Measurements from ENCODE around the gene SPRED3. TPM values are rescaled to one million over a fixed set of nuclear protein-coding genes. Genes with fewer than 3 reads are reported as not detected.

The SPRED3 gene
- total and polyA plus RNA-seq, 7 experiments from 2014 or later, result 0.12 to 2.9 (median 2.6) TPM

DNA sequence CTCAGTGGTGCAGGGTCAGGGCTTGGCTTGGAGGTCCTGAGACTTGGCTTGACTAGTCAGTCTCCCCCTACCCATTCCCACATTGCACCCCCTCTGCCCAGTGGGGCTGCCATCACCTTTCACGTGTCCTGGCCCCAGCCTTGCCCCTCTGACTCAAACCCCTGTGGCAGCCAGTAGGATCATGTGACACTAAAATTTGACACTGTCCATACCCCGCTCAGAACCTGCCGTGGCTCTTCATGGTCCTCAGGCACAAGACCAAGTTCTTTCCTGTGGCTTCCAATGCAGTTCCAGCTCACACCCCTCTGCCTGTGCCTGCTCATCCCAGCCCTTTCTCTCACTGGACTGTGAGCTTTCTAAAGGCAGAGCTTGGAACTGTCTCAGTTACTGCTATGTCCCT, 11.9 kb upstream of the SPRED3 start:
- Mint-ChIP-seq H3K4me1 (peaks cover 17 to 35% (median 29%) of the 10 kb centered on the region in 7 donors), H3K27me3 (peaks cover 0 to 4% (median 0%) of the 10 kb centered on the region in 5 donors), H3K27ac (peak overlapping the region in 6 of 9 donors; percentile 21 to 74 (median 41)), H3K9me3 (peaks cover 0 to 2% (median 0%) of the 10 kb centered on the region in 11 donors), H3K36me3 (peaks cover 3 to 38% (median 33%) of the 10 kb centered on the region in 5 donors), H3K4me3 (peak overlapping the region; percentile 17 to 100 (median 97))
- no peak for DNase-seq
- ChIA-PET POLR2A (interaction anchor here (0.7 to 3.6 kb wide), 7 partner anchors 9 to 518 kb away, joined by 3 to 40 read pairs (median 5); partner anchors contain the start of genes FAM98C and GGN), CTCF (interaction anchor here (0.6 to 1.4 kb wide), 2 partner anchors 26 to 258 kb away, joined by 4 to 5 read pairs; partner anchors contain the start of gene FAM98C)
- Histone ChIP-seq H3K4me3 (ENCODE audit: low read length) (no peak overlapping the region), H3K36me3 (ENCODE audit: control insufficient read depth in 2 of 3, insufficient read depth in 3 of 3, low read length in 3 of 3) (peaks cover 13 to 49% (median 26%) of the 10 kb centered on the region in 3 experiments), H3K27ac (ENCODE audit: low read depth, low read length) (no peak overlapping the region), H3K27me3 (ENCODE audit: control insufficient read depth in 2 of 2, insufficient read depth in 2 of 2, low read length in 2 of 2) (peaks cover 0 to 3% of the 10 kb centered on the region in 2 donors), H3K9me3 (ENCODE audit: control insufficient read depth in 2 of 3, low read length in 3 of 3) (no peaks in the 10 kb centered on the region), H3K4me1 (ENCODE audit: control insufficient read depth in 2 of 2, insufficient read depth in 2 of 2, low read length in 2 of 2) (peaks cover 17 to 19% of the 10 kb centered on the region in 2 donors)
- ATAC-seq, result no peak
- intact Hi-C loops (cut with micrococcal nuclease), result no loop called here

GRCh38 chr19:38377052-38377451, 11.4 kb upstream of the SPRED3 start:
- DNase-seq (no peak), ATAC-seq (no peak)
- intact Hi-C loops (cut with micrococcal nuclease), result no loop called here
- Mint-ChIP-seq H3K27me3 (peaks cover 0 to 4% (median 0%) of the 10 kb centered on the region in 5 donors), H3K36me3 (peaks cover 3 to 43% (median 38%) of the 10 kb centered on the region in 5 donors), H3K27ac (no peak overlapping the region), H3K9me3 (peaks cover 0 to 2% (median 0%) of the 10 kb centered on the region in 11 donors), H3K4me3 (peak overlapping the region in 6 of 10 donors; percentile 87 to 100 (median 98)), H3K4me1 (peaks cover 17 to 35% (median 29%) of the 10 kb centered on the region in 7 donors)
- no peak overlapping the region for H3K27ac ChIP-seq (ENCODE audit: low read depth, low read length)
- H3K36me3 ChIP-seq (ENCODE audit: control insufficient read depth in 2 of 3, insufficient read depth in 3 of 3, low read length in 3 of 3), result peaks cover 17 to 53% (median 29%) of the 10 kb centered on the region in 3 experiments
- H3K4me1 ChIP-seq (ENCODE audit: control insufficient read depth in 2 of 2, insufficient read depth in 2 of 2, low read length in 2 of 2), result peaks cover 17 to 19% of the 10 kb centered on the region in 2 donors
- H3K27me3 ChIP-seq (ENCODE audit: control insufficient read depth in 2 of 2, insufficient read depth in 2 of 2, low read length in 2 of 2), result no peaks in the 10 kb centered on the region
- POLR2A ChIA-PET, result interaction anchor here (0.7 to 1.6 kb wide), 3 partner anchors 10 to 518 kb away, joined by 3 to 12 read pairs (median 11); partner anchors contain the start of gene GGN
- CTCF ChIA-PET, result no interaction called here
- no peak overlapping the region for H3K4me3 ChIP-seq (ENCODE audit: low read length)
- no peaks in the 10 kb centered on the region for H3K9me3 ChIP-seq (ENCODE audit: control insufficient read depth in 2 of 3, low read length in 3 of 3)

GRCh38 chr19:38378866-38379265, 9.6 kb upstream of the SPRED3 start:
- Histone ChIP-seq H3K4me3 (ENCODE audit: low read length) (no peak overlapping the region), H3K4me1 (ENCODE audit: control insufficient read depth in 2 of 2, insufficient read depth in 2 of 2, low read length in 2 of 2) (peaks cover 17 to 19% of the 10 kb centered on the region in 2 donors), H3K27me3 (ENCODE audit: control insufficient read depth in 2 of 2, insufficient read depth in 2 of 2, low read length in 2 of 2) (no peaks in the 10 kb centered on the region), H3K9me3 (ENCODE audit: control insufficient read depth in 2 of 3, low read length in 3 of 3) (no peaks in the 10 kb centered on the region), H3K27ac (ENCODE audit: low read depth, low read length) (no peak overlapping the region), H3K36me3 (ENCODE audit: control insufficient read depth in 2 of 3, insufficient read depth in 3 of 3, low read length in 3 of 3) (peaks cover 18 to 70% (median 33%) of the 10 kb centered on the region in 3 experiments)
- peak in 1 of 9 donors; percentile 4 for DNase-seq
- peaks cover 0 to 4% (median 0%) of the 10 kb centered on the region in 5 donors for H3K27me3 Mint-ChIP-seq
- H3K27ac Mint-ChIP-seq, result no peak overlapping the region
- peaks cover 17 to 37% (median 29%) of the 10 kb centered on the region in 7 donors for H3K4me1 Mint-ChIP-seq
- intact Hi-C loops (cut with micrococcal nuclease), result no loop called here
- ChIA-PET CTCF (no interaction called here), POLR2A (interaction anchor here (0.5 to 1.2 kb wide), 2 partner anchors 17 to 1580 kb away, joined by 3 read pairs; no protein-coding TSS in a partner anchor)
- H3K9me3 Mint-ChIP-seq, result peaks cover 0 to 3% (median 0%) of the 10 kb centered on the region in 11 donors
- H3K36me3 Mint-ChIP-seq, result peaks cover 3 to 57% (median 53%) of the 10 kb centered on the region in 5 donors
- peak overlapping the region in 1 of 10 donors; percentile 16 for H3K4me3 Mint-ChIP-seq
- ATAC-seq, result no peak

DNA sequence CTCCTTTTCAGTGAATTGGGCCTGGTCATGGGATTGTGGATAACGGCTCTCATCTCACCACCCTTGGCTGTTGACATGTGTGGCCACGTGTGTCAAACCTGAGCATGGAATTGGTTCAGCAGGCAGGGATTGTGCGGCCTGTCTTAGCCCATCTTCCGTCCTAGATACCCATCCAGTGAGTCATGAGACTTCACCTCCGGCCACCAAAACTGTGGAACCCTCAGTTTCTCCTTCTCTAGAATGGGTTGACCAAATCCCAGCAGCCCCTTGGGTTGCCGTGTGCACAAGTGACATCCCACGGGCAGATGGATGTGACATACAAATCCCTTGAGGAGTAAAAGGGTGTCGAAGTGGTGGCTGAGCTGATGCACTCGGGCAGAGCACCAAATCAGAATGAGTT, 7.4 kb upstream of the SPRED3 start:
- intact Hi-C loops (cut with micrococcal nuclease), result no loop called here
- no peak overlapping the region for H3K27ac ChIP-seq (ENCODE audit: low read depth, low read length)
- peaks cover under 1 to 22% (median 10%) of the 10 kb centered on the region in 7 donors for H3K4me1 Mint-ChIP-seq
- H3K27me3 Mint-ChIP-seq, result peaks cover 0 to 14% (median 6%) of the 10 kb centered on the region in 5 donors
- DNase-seq (no peak), ATAC-seq (no peak)
- peaks cover 0 to 3% (median 0%) of the 10 kb centered on the region in 11 donors for H3K9me3 Mint-ChIP-seq
- CTCF ChIA-PET, result no interaction called here
- no peaks in the 10 kb centered on the region for H3K9me3 ChIP-seq (ENCODE audit: control insufficient read depth in 2 of 3, low read length in 3 of 3)
- H3K27me3 ChIP-seq (ENCODE audit: control insufficient read depth in 2 of 2, insufficient read depth in 2 of 2, low read length in 2 of 2), result no peaks in the 10 kb centered on the region
- peaks cover 18 to 78% (median 33%) of the 10 kb centered on the region in 3 experiments for H3K36me3 ChIP-seq (ENCODE audit: control insufficient read depth in 2 of 3, insufficient read depth in 3 of 3, low read length in 3 of 3)
- no peak overlapping the region for H3K4me3 Mint-ChIP-seq
- POLR2A ChIA-PET, result no interaction called here
- H3K27ac Mint-ChIP-seq, result no peak overlapping the region
- no peak overlapping the region for H3K4me3 ChIP-seq (ENCODE audit: low read length)
- H3K4me1 ChIP-seq (ENCODE audit: control insufficient read depth in 2 of 2, insufficient read depth in 2 of 2, low read length in 2 of 2), result peaks cover 7 to 11% of the 10 kb centered on the region in 2 donors
- peaks cover 0 to 69% (median 44%) of the 10 kb centered on the region in 5 donors for H3K36me3 Mint-ChIP-seq

DNA sequence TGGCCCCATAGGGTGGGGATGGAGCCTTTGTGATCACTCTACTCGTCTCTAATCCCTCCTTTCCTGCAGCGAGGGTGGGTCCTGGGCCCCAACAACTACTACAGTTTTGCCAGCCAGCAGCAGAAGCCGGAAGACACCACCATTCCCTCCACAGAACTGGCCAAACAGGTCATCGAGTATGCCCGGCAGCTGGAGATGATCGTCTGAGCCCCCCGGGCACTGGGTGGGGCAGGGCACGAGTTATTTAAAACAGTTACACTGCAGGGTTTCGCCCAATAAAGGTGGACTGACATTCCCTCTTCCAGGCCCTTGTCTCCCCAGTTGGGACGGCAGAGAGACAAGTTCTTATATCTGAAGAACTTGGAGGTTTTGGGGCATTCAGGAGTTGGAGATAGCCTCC, 5.3 kb upstream of the SPRED3 start:
- intact Hi-C loops (cut with micrococcal nuclease), result no loop called here
- H3K9me3 Mint-ChIP-seq, result peaks cover 0 to 4% (median 0%) of the 10 kb centered on the region in 11 donors
- no peak overlapping the region for H3K4me3 ChIP-seq (ENCODE audit: low read length)
- H3K27ac ChIP-seq (ENCODE audit: low read depth, low read length), result no peak overlapping the region
- no peak overlapping the region for H3K27ac Mint-ChIP-seq
- ChIA-PET POLR2A (interaction anchor here (1.1 to 1.3 kb wide), 2 partner anchors 9 to 12 kb away, joined by 3 to 6 read pairs; partner anchors contain the start of gene PSMD8), CTCF (interaction anchor here (1.7 kb wide), 1 partner anchor 20 kb away, joined by 5 read pairs; the partner anchor contains the start of gene FAM98C)
- peaks cover 18 to 65% (median 27%) of the 10 kb centered on the region in 3 experiments for H3K36me3 ChIP-seq (ENCODE audit: control insufficient read depth in 2 of 3, insufficient read depth in 3 of 3, low read length in 3 of 3)
- ATAC-seq (no peak), DNase-seq (no peak)
- H3K4me1 ChIP-seq (ENCODE audit: control insufficient read depth in 2 of 2, insufficient read depth in 2 of 2, low read length in 2 of 2), result peaks cover 7 to 23% of the 10 kb centered on the region in 2 donors
- no peaks in the 10 kb centered on the region for H3K27me3 ChIP-seq (ENCODE audit: control insufficient read depth in 2 of 2, insufficient read depth in 2 of 2, low read length in 2 of 2)
- H3K27me3 Mint-ChIP-seq, result peaks cover 6 to 24% (median 9%) of the 10 kb centered on the region in 5 donors
- H3K4me1 Mint-ChIP-seq, result peaks cover 5 to 24% (median 12%) of the 10 kb centered on the region in 7 donors
- H3K4me3 Mint-ChIP-seq, result no peak overlapping the region
- peaks cover 0 to 60% (median 39%) of the 10 kb centered on the region in 5 donors for H3K36me3 Mint-ChIP-seq
- no peaks in the 10 kb centered on the region for H3K9me3 ChIP-seq (ENCODE audit: control insufficient read depth in 2 of 3, low read length in 3 of 3)

DNA sequence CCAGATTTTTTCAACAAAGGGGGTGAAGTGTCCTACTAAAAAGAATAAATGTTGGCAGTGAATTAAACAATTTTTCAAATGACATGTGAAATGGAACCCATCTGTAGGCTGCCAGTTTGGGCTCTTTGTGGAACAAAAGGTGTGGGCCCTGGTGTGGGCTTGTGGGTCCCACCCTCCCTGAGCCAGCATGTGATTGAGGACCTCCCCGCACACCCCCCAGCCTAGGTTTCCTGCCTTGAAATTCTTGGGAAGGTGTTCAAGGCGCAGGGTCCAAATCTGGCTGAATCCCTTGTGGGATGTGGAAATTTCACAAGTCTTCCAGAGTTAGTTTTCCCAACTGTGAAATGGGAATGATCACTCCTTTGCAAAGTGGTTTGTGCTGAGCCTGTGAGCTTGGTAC, 4.8 kb upstream of the SPRED3 start:
- H3K9me3 ChIP-seq (ENCODE audit: control insufficient read depth in 2 of 3, low read length in 3 of 3), result no peaks in the 10 kb centered on the region
- Mint-ChIP-seq H3K9me3 (peaks cover 0 to 4% (median 0%) of the 10 kb centered on the region in 11 donors), H3K4me3 (no peak overlapping the region), H3K4me1 (peaks cover 5 to 26% (median 14%) of the 10 kb centered on the region in 7 donors), H3K27me3 (peaks cover 6 to 26% (median 10%) of the 10 kb centered on the region in 5 donors), H3K36me3 (peaks cover 0 to 60% (median 39%) of the 10 kb centered on the region in 5 donors), H3K27ac (no peak overlapping the region)
- no peak overlapping the region for H3K27ac ChIP-seq (ENCODE audit: low read depth, low read length)
- peaks cover 7 to 27% of the 10 kb centered on the region in 2 donors for H3K4me1 ChIP-seq (ENCODE audit: control insufficient read depth in 2 of 2, insufficient read depth in 2 of 2, low read length in 2 of 2)
- no peak overlapping the region for H3K4me3 ChIP-seq (ENCODE audit: low read length)
- POLR2A ChIA-PET, result interaction anchor here (1.0 kb wide), 1 partner anchor 9 kb away, joined by 5 read pairs; the partner anchor contains the start of gene PSMD8
- DNase-seq, result no peak
- no peaks in the 10 kb centered on the region for H3K27me3 ChIP-seq (ENCODE audit: control insufficient read depth in 2 of 2, insufficient read depth in 2 of 2, low read length in 2 of 2)
- H3K36me3 ChIP-seq (ENCODE audit: control insufficient read depth in 2 of 3, insufficient read depth in 3 of 3, low read length in 3 of 3), result peaks cover 18 to 64% (median 27%) of the 10 kb centered on the region in 3 experiments
- CTCF ChIA-PET, result no interaction called here
- intact Hi-C loops (cut with micrococcal nuclease), result no loop called here
- ATAC-seq, result no peak

Data from naive thymus-derived CD4-positive, alpha-beta T cell (primary cell).